Smooth muscle cell (in vitro differentiated cells): ENCODE measurements around the gene TMEM221. TPM values are rescaled to one million over a fixed set of nuclear protein-coding genes. Genes with fewer than 3 reads are reported as not detected.

ENCODE experiments used
- DNase-seq: peaks from one replicate; lab custom pipeline; 2025; ENCODE audit not compliant: unreplicated experiment; lab: John Stamatoyannopoulos, UW
- H2AFZ ChIP-seq: fragments of 200-600 bp; sonication (generic); 2 replicates; pipeline ENCODE4 v1.6.0; 2016; ENCODE audit warnings: antibody characterized with exemption, low read depth, mild to moderate bottlenecking
- H3F3A ChIP-seq: fragments of 200-600 bp; sonication (generic); 2 replicates; pipeline ENCODE4 v1.6.0; 2017; ENCODE audit warnings: antibody characterized with exemption, low read depth
- H3K27ac ChIP-seq: fragments of 200-600 bp; sonication (generic); 2 replicates; pipeline ENCODE4 v1.5.1; 2016; ENCODE audit warnings: low read depth, mild to moderate bottlenecking
- H3K27me3 ChIP-seq: fragments of 200-600 bp; sonication (generic); 2 replicates; pipeline ENCODE4 v1.6.1; 2016; ENCODE audit warnings: low read depth, mild to moderate bottlenecking
- H3K36me3 ChIP-seq: fragments of 200-600 bp; sonication (generic); 2 replicates; pipeline ENCODE4 v1.5.1; 2016; ENCODE audit warnings: low read depth
- H3K4me1 ChIP-seq: fragments of 200-600 bp; sonication (generic); 2 replicates; pipeline ENCODE4 v1.5.1; 2016; ENCODE audit warnings: low read depth
- H3K4me2 ChIP-seq: fragments of 200-600 bp; sonication (generic); 2 replicates; pipeline ENCODE4 v1.6.0; 2016; ENCODE audit warnings: mild to moderate bottlenecking
- H3K4me3 ChIP-seq: fragments of 200-600 bp; sonication (generic); 2 replicates; pipeline ENCODE4 v1.5.1; 2016; ENCODE audit warnings: mild to moderate bottlenecking
- H3K79me2 ChIP-seq: fragments of 200-600 bp; sonication (generic); 2 replicates; pipeline ENCODE4 v1.6.0; 2016; ENCODE audit warnings: low read depth, mild to moderate bottlenecking
- H3K9ac ChIP-seq: fragments of 200-600 bp; sonication (generic); 2 replicates; pipeline ENCODE4 v1.6.0; 2016; ENCODE audit warnings: low read depth
- H3K9me3 ChIP-seq: fragments of 200-600 bp; sonication (generic); replicated peaks from 2 replicates; pipeline ENCODE4 v1.5.1; 2016; ENCODE audit warnings: low read depth
- H4K20me1 ChIP-seq: fragments of 200-600 bp; sonication (generic); 2 replicates; pipeline ENCODE4 v1.6.0; 2016; ENCODE audit warnings: low read depth
- CTCF ChIP-seq: fragments of 200-600 bp; sonication (generic); IDR thresholded peaks from 2 replicates; pipeline ENCODE4 v1.5.1; 2017; ENCODE audit warnings: borderline replicate concordance, mild to moderate bottlenecking, antibody characterized with exemption; ENCODE audit not compliant: insufficient read depth, poor library complexity, severe bottlenecking
- WGBS: methylation state at CpG from one replicate; pipeline ENCODE4 v1.1.7; 2016; ENCODE audit warnings: low lambda C conversion rate; 5-methylcytosine and 5-hydroxymethylcytosine counted together
- polyA plus RNA-seq: library from polyadenylated mRNA; unstranded; fragments of >200 nt; fragmentation: Nextera tagmentation; extraction: Ambion mirVana; gene quantifications from 2 replicates; pipeline ENCODE4 v1.2.1, GENCODE V29; 2016
- total RNA-seq: library from RNA; depleted of rRNA; stranded (reverse); fragments of >200 nt; gene quantifications from 2 replicates; pipeline ENCODE4 v1.2.3, GENCODE V29; 2014

The TMEM221 gene
- 0.31 and 1.5 TPM in 2 replicates for total RNA-seq
- 0.63 and 1.5 TPM in 2 replicates for polyA plus RNA-seq

GRCh38 chr19:17448131-17448967 lies at the start of gene TMEM221:
Gene TMEM221 (minus strand): TSS chr19:17448668. CDS start chr19:17448462, 206 bp downstream.
- H3K27me3 ChIP-seq: peaks cover 11% of the 10 kb centered on the region
- peak within 1 kb of the TSS; percentile 95 for H3K4me2 ChIP-seq
- H3K27ac ChIP-seq: no peak within 1 kb of the TSS
- TF ChIP-seq CTCF: peak; percentile 61
- H3K79me2 ChIP-seq: no peaks in the 10 kb centered on the region
- no peaks in the 10 kb centered on the region for H3K4me1 ChIP-seq
- no peak within 1 kb of the TSS for H3K9ac ChIP-seq
- no peaks in the 10 kb centered on the region for H3K9me3 ChIP-seq
- WGBS: 5% methylated on average over 61 of the region's 81 CpGs
- H2AFZ ChIP-seq: no peak within 1 kb of the TSS
- H3K4me3 ChIP-seq: peak within 1 kb of the TSS; percentile 64
- H4K20me1 ChIP-seq: no peaks in the 10 kb centered on the region
- DNase-seq: peak; percentile 7
- no peaks in the 10 kb centered on the region for H3K36me3 ChIP-seq
- H3F3A ChIP-seq: no peaks in the 10 kb centered on the region

GRCh38 chr19:17497149-17497798 lies 48.8 kb upstream of the TMEM221 start:
- Histone ChIP-seq H3K4me3 (no peak overlapping the region), H3K79me2 (peaks cover 7% of the 10 kb centered on the region), H3K9ac (no peak overlapping the region), H4K20me1 (peaks cover 26% of the 10 kb centered on the region), H2AFZ (no peak overlapping the region), H3K4me2 (no peak overlapping the region), H3K27ac (no peak overlapping the region), H3K36me3 (no peaks in the 10 kb centered on the region), H3F3A (peaks cover 5% of the 10 kb centered on the region), H3K9me3 (no peaks in the 10 kb centered on the region), H3K4me1 (no peaks in the 10 kb centered on the region), H3K27me3 (no peaks in the 10 kb centered on the region)
- 73% methylated on average over 41 of the region's 41 CpGs for WGBS
- DNase-seq: no peak
- no peak for TF ChIP-seq CTCF

- Histone ChIP-seq H4K20me1 (peaks cover 26% of the 10 kb centered on the region), H3K9ac (no peak overlapping the region), H3F3A (peaks cover 5% of the 10 kb centered on the region), H3K4me2 (no peak overlapping the region), H3K9me3 (no peaks in the 10 kb centered on the region), H3K36me3 (no peaks in the 10 kb centered on the region), H3K4me1 (no peaks in the 10 kb centered on the region), H3K27ac (no peak overlapping the region), H3K4me3 (no peak overlapping the region), H3K27me3 (no peaks in the 10 kb centered on the region), H3K79me2 (peaks cover 6% of the 10 kb centered on the region), H2AFZ (no peak overlapping the region)
- peak; percentile 63 for TF ChIP-seq CTCF
- no peak for DNase-seq
- WGBS: 53% methylated on average over 14 of the region's 14 CpGs
Observed at GRCh38 chr19:17496337-17496997, 48.0 kb upstream of the TMEM221 start.
